Uterus (tissue), 4 donors: ENCODE data around the gene DGLUCY. TPM values are rescaled to one million over a fixed set of nuclear protein-coding genes. Genes with fewer than 3 reads are reported as not detected.
"Not testable (repeated sequence)": the region's sequence is repeated elsewhere in the genome, so short reads cannot be mapped to it uniquely, and the experiment has no call there.

Experiments
- DNase-seq, 2 donors: peaks; one replicate each; pipeline ENCODE4 v3.0.0-alpha.2; 2019 to 2020
- H3K27ac ChIP-seq, 2 donors: fragments of 200-600 bp; sonication (generic); 1 replicate in 1 of 2; 2 replicates in 1 of 2; pipeline ENCODE4 v1.5.1; 2016 to 2018
- H3K27me3 ChIP-seq, 2 donors: fragments of 200-600 bp; sonication (generic); one replicate each; pipeline ENCODE4 v1.5.1; 2018 to 2019; ENCODE audit warnings: control low read depth in 1 of 2
- H3K36me3 ChIP-seq, 2 donors: fragments of 200-600 bp; sonication (generic); one replicate each; pipeline ENCODE4 v1.5.1; 2019; ENCODE audit warnings: control low read depth in 1 of 2
- H3K4me1 ChIP-seq, 2 donors: fragments of 200-600 bp; sonication (generic); one replicate each; pipeline ENCODE4 v1.5.1; 2018 to 2019; ENCODE audit warnings: control low read depth in 1 of 2
- H3K4me3 ChIP-seq, 2 donors: fragments of 200-600 bp; sonication (generic); 1 replicate in 1 of 2; 2 replicates in 1 of 2; pipeline ENCODE4 v1.5.1; 2018 to 2019; ENCODE audit warnings: mild to moderate bottlenecking in 1 of 2
- H3K9me3 ChIP-seq, 2 donors: fragments of 200-600 bp; sonication (generic); one replicate each; pipeline ENCODE4 v1.5.1; 2019; ENCODE audit warnings: control low read depth in 1 of 2
- CTCF ChIP-seq, 4 experiments: fragments of 200-600 bp in 2 of 4; fragments of 450-650 bp in 2 of 4; sonication (generic) in 2 of 4; IDR thresholded peaks; one replicate each; pipeline ENCODE4 v1.5.1; 2016 to 2019; ENCODE audit warnings: antibody characterized with exemption in 4 of 4, mild to moderate bottlenecking in 2 of 4, moderate library complexity in 1 of 4
- POLR2A ChIP-seq, 2 donors: fragments of 450-650 bp; IDR thresholded peaks; one replicate each; pipeline ENCODE4 v1.6.1; 2016; ENCODE audit warnings: antibody characterized with exemption in 2 of 2, mild to moderate bottlenecking in 1 of 2, moderate library complexity in 1 of 2
- intact Hi-C: fragments of 100-400 bp; cut with DNase I; formaldehyde crosslinking; loops from one replicate; pipeline ENCODE4 v1.15.1; 2023; ENCODE audit warnings: low total_unique reads
- total RNA-seq, 4 donors: library from RNA; depleted of rRNA in 3 of 4; stranded (reverse); fragments of >200 nt in 3 of 4; gene quantifications; one replicate each; pipeline versions ENCODE4 v1.1.0 to v1.2.4, GENCODE V29; 2014 to 2023
- donor health status: DM: yes; HTN: yes; CAD: no.

DGLUCY gene
- total RNA-seq, 4 donors from 2014 or later = 14.7 to 81.5 (median 61.6) TPM

- H3K4me1 ChIP-seq = no peaks in the 10 kb centered on the region
- H3K4me3 ChIP-seq = no peak overlapping the region
- TF ChIP-seq CTCF (IDR thresholded peaks at IDR 0.05) = no peak
- TF ChIP-seq POLR2A (IDR thresholded peaks at IDR 0.05) = no peak
- H3K27ac ChIP-seq = no peak overlapping the region
- H3K9me3 ChIP-seq = no peaks in the 10 kb centered on the region
- no peaks in the 10 kb centered on the region for H3K36me3 ChIP-seq
- no peak for DNase-seq
- no peaks in the 10 kb centered on the region for H3K27me3 ChIP-seq
- intact Hi-C loops = no loop called here
Observed at GRCh38 chr14:91195881-91196280, 82.0 kb downstream of the DGLUCY start.

GRCh38 chr14:91197631-91198030 is 83.8 kb downstream of the DGLUCY start:
- Histone ChIP-seq H3K27ac (no peak overlapping the region), H3K27me3 (no peaks in the 10 kb centered on the region), H3K9me3 (no peaks in the 10 kb centered on the region), H3K4me1 (no peaks in the 10 kb centered on the region), H3K4me3 (no peak overlapping the region), H3K36me3 (no peaks in the 10 kb centered on the region)
- no peak for DNase-seq
- TF ChIP-seq CTCF (IDR thresholded peaks at IDR 0.05) (no peak), POLR2A (IDR thresholded peaks at IDR 0.05) (no peak)
- intact Hi-C loops = no loop called here

GRCh38 chr14:91200802-91201201 is 86.9 kb downstream of the DGLUCY start:
- intact Hi-C loops, H3K36me3 ChIP-seq, H3K9me3 ChIP-seq, H3K4me3 ChIP-seq, H3K4me1 ChIP-seq, H3K27me3 ChIP-seq, H3K27ac ChIP-seq, DNase-seq: not testable (repeated sequence)

- Histone ChIP-seq H3K27ac (peak overlapping the region in 1 of 2 donors; percentile 20), H3K9me3 (no peaks in the 10 kb centered on the region), H3K36me3 (no peaks in the 10 kb centered on the region), H3K4me1 (no peaks in the 10 kb centered on the region), H3K27me3 (no peaks in the 10 kb centered on the region), H3K4me3 (no peak overlapping the region)
- TF ChIP-seq CTCF (IDR thresholded peaks at IDR 0.05) = no peak
- no peak for TF ChIP-seq POLR2A (IDR thresholded peaks at IDR 0.05)
- DNase-seq = peak in 1 of 2 donors; percentile 43
- intact Hi-C loops = no loop called here
Observed at GRCh38 chr14:91202234-91202974, 88.5 kb downstream of the DGLUCY start.

GRCh38 chr14:91204657-91205056 is 90.8 kb downstream of the DGLUCY start:
- no peak for DNase-seq
- H3K36me3 ChIP-seq = no peaks in the 10 kb centered on the region

More at GRCh38 chr14:91204657-91205056, 90.8 kb downstream of the DGLUCY start:
- Histone ChIP-seq H3K9me3 (no peaks in the 10 kb centered on the region), H3K27me3 (no peaks in the 10 kb centered on the region), H3K4me1 (no peaks in the 10 kb centered on the region), H3K27ac (no peak overlapping the region), H3K4me3 (no peak overlapping the region)
- intact Hi-C loops = no loop called here
- TF ChIP-seq CTCF (IDR thresholded peaks at IDR 0.05) = no peak
- TF ChIP-seq POLR2A (IDR thresholded peaks at IDR 0.05) = no peak
